CD4-positive, alpha-beta T cell treated with Interleukin-17A for 1 hour (primary cell): ENCODE measurements around the gene AP3B2.
"Not testable (repeated sequence)": the region's sequence is repeated elsewhere in the genome, so short reads cannot be mapped to it uniquely, and the experiment has no call there.

Experiments
- DNase-seq: peaks from one replicate; pipeline ENCODE4 v3.0.0-alpha.2; 2020

Gene AP3B2, protein sequence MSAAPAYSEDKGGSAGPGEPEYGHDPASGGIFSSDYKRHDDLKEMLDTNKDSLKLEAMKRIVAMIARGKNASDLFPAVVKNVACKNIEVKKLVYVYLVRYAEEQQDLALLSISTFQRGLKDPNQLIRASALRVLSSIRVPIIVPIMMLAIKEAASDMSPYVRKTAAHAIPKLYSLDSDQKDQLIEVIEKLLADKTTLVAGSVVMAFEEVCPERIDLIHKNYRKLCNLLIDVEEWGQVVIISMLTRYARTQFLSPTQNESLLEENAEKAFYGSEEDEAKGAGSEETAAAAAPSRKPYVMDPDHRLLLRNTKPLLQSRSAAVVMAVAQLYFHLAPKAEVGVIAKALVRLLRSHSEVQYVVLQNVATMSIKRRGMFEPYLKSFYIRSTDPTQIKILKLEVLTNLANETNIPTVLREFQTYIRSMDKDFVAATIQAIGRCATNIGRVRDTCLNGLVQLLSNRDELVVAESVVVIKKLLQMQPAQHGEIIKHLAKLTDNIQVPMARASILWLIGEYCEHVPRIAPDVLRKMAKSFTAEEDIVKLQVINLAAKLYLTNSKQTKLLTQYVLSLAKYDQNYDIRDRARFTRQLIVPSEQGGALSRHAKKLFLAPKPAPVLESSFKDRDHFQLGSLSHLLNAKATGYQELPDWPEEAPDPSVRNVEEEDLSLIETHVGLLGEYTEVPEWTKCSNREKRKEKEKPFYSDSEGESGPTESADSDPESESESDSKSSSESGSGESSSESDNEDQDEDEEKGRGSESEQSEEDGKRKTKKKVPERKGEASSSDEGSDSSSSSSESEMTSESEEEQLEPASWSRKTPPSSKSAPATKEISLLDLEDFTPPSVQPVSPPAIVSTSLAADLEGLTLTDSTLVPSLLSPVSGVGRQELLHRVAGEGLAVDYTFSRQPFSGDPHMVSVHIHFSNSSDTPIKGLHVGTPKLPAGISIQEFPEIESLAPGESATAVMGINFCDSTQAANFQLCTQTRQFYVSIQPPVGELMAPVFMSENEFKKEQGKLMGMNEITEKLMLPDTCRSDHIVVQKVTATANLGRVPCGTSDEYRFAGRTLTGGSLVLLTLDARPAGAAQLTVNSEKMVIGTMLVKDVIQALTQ

DNA sequence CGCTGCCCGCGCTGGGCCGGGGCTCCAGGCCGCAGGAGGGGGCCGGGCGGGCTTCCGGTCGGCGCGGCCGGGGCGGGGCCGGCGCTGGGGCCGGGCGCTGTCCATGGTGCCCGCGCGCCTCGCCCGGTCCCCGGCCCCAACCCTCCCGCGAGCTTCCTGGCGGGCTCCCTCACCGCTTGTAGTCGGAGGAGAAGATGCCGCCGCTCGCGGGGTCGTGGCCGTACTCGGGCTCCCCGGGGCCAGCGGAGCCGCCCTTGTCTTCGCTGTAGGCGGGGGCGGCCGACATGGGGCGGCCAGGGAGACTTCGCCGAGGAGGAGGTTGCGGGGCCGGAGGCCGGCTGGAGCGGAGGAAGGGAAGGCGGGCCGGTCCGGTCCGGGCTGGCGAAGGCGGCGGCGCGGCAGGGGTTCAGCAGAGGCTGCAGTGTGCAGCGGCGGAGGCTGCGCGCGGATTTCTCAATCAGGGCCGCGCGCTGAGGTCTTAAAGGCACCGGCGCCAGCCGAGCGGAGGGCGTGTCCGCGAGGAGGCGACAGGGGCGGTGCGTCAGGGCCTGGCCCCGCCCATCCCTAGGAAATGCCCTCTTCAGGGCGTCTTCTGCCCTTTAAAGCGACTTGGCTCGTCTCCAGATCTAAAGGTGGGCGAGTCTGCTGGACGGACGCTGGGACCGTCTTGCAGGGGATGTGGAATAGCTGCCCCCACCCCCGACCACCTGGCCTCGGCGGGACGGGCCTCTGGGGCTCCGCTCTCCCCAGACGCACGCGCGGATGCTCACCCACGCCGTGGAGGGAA lies at the start of gene AP3B2:
Gene AP3B2, minus strand, starts transcription at position 455 of the 787 bp plus-strand sequence. Its CDS starts 169 bp downstream, at position 286.
- DNase-seq = peak; percentile 72

DNA sequence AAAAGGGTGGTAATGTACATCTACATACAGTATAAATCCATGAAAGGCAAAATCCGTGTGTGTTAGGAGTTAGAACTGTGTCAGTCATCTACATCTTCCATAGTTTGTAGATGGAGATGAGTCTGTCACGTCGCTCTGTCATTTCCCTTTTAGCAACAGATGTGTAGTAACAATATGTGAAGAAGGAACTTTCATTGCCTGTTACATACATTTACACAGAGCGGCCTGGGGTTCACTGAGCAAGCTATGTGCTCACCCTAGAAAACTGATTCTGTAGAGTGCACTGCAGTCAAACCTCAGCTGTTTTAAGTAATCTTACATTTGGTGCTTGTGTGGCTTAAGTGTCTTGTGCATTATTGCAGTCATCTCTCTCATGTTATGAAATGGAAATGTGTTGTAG lies 41.6 kb upstream of the AP3B2 start:
- DNase-seq = no peak

DNA sequence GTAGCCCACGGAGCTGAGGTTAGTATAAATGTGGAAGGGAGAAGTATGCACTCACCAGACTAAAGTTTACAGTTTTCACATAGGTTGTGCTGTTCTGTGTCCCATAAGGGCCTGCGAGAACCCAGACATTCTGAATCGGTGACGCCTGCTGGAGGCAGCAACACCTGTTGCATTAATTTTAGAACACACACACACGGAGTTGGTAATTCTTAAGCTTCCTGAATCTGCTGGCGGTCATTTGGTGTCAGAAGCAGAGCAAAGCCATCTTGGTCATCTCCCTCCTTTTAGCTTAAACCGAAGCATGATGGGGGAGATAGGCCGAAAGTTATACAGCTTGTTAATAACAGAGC lies 41.1 kb upstream of the AP3B2 start:
- DNase-seq = peak; percentile 18

DNA sequence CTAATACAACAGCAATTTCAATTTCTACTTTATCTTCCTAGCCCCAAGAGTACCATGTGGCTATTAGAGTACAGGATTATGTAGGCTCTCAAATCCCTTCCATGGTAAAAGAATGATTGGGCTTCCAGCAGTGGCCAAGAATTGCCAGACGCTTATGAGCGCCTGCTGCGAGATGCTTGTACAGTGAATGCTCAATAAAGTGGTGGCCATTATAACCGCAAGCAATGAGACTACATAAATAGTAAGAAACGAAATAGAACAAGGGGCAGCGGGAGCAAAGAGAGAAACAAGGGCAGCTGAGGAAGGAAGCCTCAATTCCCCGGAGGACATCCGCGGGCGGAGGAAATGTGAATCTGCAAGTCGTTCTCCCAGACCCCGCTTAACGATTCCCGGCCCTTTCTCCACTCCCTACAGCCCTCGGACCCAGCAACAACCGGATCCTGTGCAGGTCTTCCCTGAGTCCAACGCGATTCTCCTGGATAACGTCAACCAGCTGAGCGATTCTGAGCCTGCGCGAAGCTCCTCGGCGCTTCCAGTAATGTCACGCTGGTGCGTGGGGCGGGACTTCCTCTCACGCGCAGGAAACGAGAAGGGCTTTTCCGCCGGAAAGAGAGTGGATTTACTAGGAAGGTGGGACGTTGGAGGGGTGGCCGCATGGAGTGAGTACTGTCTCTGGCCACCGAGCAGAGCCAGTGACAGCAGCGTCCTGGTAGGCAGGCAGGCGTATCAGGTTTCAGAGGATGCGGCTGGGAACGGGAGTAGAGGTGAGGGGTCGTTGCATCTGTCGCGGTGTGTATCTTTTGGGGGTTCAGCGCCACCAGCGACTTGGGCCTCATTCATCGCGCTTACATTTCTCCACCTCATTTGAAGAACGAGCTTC lies 40.5 kb upstream of the AP3B2 start:
- peak; percentile 84 for DNase-seq

DNA sequence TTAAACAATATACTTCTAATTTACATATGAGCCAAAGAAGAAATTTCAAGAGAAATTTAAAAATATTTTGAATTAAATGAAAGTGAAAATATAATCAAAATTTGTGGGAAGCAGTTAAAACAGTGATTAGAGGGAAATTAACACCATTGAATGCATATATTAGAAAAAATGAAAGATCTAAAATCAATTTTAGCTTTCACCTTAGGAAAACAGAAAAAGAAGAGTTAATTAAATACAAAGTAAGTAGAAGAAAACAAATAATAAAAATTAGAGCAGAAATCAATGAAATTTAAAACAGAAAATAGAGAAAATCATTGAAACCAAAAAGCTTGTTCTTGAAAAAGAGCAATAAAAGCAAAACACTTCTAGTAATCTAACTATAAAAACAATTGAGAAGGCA lies 38.6 kb upstream of the AP3B2 start:
- DNase-seq = no peak

DNA sequence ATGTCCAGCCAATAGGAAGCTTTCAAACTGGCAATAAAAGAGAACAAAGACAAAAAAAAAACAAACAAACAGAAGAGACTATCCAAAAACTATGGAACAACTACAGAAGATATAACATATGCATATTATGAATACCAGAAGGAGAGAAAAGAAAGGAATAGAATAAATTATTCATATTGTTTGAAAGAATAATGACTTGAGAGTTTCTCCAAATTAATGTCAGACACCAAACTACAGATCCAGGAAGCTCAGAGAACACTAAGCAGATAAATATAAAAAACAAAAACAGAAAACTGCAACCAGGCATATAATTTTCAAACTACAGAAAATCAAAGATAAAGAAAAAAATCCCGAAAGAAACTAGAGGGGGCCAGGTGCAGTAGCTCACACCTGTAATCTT lies 34.1 kb upstream of the AP3B2 start:
- no peak for DNase-seq

DNA sequence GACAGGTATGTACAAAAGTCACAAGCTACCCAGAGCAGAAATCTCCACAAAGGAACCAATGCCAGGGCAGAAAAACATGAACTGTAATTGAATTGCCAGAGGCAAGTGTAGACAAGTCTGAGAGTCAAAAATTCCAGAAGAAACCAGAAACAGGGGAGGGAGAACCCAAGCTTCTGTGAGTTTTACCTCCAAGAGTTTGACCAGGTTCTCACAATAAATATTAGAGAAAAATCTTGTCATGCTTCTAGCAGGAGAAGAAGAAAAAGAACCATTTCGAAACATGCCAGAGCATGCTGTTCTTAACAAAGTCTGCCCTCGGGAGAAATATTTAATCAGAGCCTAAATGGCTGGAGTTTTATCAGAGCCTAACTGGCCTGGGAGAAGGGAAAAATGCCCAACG lies 32.5 kb upstream of the AP3B2 start:
- DNase-seq = no peak

DNA sequence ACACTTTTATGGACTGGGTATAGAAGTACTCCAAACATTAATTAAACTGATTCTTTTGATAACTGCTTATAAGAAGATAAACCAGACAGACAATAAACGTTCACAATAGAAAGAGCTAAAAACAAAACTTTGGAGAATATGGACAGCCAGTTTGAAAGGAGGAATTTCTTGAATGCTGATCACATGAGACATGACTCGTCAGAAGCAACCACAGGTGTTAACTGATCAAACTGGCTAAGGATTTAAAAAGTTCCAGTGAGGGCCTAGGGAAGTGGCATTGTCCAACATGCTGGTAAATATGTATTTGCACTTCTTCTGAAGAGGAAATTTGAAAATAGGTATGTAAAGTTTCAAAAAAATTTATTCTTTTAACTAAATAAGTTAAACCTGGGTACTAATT lies 29.4 kb upstream of the AP3B2 start:
- no peak for DNase-seq

DNA sequence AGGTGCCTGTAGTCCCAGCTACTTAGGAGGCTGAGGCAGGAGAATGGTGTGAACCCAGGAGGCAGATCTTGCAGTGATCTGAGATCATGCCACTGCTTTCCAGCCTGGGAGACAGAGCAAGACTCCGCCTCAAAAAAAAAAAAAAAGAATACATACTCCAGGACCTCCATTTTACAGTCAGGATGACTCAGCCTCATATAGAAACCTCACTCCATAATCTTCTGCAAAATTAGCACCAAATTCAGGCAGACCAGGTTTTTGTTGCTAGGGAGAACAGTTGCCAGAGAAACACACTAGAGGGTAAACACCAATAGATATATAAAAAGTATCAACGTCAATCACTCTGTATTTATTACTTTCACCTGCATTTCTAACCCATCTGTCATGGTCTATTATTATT lies 28.3 kb upstream of the AP3B2 start:
- DNase-seq = no peak

DNA sequence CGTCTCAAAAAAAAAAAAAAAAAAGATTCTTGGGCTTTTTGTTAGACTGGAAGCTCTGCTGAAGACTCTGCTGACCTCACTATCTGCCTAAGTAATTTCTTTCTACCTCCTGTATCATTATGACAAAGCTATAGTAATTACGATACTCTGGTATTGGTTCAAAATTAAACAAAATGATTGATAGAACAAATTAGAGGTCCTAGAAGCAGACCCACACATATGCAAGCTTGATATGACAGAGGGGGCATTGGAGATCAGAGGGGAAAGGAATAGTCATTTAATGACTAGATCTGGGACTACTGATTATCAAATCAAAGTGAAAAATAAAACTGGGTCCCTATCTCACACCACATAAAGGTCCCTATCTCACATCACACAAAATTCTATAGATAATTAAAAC lies 21.9 kb upstream of the AP3B2 start:
- DNase-seq = no peak

DNA sequence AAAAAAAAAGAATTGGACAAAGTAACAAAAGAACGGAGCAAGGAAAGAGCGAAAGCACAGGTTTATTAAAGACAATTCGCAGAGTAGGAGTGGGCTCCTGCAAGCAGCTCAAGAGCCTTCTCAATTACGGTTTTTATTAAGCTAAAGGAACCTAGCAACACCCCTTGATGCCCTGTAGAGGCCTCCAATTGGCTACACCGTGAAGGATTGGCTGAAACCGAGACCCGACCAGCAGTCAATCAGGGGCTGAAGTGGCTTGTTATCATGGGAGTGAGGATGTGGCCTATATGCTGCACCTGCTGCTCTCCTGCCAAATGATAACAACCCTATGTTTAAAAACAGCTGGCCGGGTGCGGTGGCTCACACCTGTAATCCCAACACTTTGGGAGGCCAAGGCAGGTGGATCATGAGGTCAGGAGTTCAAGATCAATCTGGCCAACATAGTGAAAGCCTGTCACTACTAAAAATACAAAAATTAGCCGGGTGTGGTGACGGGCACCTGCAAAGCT lies 20.4 kb upstream of the AP3B2 start:
- DNase-seq = no peak

DNA sequence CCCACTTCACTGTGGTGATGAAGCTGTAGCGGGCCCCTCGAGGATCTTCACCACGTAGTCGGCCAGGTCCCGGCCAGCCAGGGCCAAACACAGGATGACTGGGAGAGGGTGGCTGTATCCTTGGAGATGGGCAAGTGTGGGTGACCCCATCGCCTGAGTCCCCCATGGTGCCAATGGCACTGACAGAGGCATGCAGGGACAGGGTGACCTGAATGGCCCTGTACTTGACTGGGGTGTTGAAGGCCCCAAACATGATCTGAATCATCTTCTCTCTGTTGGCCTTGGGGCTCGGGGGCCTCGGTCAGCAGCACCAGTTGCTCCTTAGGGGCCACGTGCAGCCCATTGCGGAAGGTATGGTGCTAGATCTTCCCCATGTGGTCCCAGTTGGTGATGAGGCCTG lies 17.1 kb upstream of the AP3B2 start:
- no peak for DNase-seq

DNA sequence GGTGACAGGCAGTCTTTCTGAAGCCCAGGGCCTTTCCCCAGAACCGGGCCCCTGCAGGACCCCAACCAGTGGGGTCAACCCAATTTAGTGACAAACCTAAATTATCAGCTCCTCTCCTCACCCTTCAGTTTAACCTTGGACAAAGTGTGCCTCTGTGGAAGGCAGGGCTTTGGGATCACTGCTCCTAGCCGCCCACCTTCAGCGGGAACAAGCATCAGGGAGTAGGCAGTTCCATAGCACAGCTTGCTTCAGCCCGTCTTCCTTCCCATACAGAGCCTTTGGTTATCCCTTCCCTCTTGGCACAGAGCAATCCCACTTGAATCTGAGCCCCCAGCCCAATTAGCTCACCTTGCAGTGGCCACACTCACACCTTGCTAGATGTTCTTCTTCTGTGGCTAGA lies 5.3 kb upstream of the AP3B2 start:
- no peak for DNase-seq

DNA sequence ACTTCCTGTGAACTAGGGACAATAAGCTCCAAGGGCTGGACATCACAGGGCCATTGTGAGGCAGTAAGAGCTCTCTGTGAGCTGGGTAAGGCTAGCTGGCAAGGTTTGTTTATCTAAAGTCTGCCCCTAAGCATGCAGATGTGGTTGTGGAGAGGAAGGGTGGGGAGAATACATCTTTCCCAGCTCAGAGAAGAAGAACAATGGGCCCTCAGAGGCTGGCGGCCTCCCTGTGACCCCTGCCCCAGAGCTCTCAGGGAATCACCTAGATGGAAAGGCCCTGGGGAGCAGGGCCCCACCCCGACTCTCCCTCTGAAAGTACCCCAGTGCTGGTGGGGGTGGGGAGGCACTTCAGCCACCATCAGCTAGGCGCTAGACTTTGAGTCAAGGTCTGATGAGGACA lies 4.3 kb upstream of the AP3B2 start:
- no peak for DNase-seq

DNA sequence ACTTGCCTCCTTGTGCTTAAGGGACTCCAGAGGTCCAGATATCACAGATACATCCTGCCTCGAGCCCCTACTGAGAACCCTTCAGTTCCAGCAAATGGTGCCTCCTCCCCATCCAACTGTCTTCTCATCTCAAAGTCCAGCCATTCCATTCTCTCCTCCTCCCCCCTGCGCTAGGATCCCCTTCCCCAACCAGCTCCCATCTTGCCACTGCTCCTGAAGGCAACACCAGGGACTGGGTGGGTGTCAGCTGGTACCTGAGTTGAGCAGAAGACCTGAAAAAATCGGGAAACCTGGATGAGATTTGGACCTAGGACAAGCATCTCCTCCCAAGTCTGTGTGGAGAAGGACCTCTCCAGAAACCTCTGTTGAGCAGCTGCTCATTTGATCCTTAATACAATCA lies 2.4 kb upstream of the AP3B2 start:
- DNase-seq = no peak

DNA sequence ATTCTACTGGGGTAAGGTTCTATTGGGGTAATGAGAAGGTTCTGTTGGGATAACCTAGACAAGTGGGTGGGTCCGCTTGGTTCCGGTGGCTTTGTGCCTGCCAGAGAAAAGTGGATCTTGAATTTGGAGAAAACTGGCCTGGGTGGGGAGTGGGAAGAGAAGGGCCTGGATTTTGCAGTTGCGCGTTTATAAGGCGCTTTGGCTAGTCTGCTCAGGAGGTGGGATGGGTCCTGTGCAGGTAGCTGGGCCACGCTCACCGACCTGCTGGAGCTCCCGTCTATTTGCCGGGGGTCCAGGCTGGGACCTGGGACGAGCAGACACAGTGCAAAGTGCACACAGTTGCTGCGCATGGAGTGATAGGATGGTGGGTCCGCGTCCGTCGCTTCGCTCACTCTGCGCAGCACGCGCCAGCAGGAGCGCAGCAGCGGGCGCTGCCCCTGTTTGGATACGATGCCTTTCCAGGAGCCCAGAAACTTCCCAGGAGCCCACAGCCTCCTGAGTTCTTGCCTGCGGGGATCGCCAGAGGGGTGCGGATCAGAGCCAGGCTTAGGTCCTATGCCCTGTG lies 1.3 kb upstream of the AP3B2 start:
- DNase-seq = no peak

DNA sequence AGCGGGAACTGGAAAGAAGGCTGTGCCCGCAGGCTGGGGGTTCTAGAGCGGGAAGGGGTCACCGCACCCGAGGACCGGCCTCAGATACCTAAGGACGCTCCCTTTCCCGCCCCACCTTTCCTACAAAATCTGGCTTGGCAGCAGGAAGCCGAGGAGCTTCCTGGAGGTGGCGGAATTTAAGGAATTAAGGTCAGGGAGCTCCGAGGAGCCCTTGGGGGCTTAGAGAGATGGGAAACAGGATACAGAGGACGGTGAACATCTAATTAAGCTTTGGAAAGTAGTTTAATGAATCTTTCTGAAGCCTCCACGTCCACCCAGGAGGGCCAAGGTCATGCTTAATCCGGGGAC lies 507 bp upstream of the AP3B2 start:
- no peak for DNase-seq

DNA sequence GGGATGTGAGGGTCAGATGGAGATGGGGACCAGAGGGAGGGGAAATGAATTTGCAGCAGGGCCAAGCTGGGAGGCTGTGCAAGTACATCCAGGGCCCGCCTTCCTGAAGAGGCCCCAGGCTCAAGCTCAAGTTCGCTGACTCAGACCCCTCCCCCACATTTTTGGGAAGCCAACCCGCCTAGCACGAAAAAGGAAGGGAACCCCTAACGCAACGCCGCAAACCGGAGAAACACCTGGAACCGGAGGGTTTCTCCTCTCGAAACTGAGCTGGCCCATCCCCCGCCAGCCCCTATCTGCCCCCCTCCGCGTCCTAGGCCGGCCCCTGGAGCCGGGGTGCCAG lies 624 bp downstream of the AP3B2 start:
- no peak for DNase-seq

DNA sequence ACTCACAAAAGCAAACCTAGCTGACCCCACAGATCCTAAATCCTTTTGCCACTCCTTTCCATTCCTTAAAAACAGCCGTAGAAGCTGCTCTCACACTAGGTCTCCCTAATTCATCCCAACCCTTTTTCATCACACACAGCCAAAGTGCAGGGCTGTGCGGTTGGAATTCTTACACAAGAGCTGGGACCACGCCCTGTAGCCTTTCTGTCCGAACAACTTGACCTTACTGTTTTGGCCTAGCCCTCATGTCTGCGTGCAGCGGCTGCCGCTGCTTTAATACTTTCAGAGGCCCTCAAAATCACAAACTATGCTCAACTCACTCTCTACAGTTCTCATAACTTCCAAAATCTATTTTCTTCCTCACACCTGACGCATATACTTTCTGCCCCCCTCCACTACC lies 3.8 kb downstream of the AP3B2 start:
- not testable (repeated sequence) for DNase-seq

DNA sequence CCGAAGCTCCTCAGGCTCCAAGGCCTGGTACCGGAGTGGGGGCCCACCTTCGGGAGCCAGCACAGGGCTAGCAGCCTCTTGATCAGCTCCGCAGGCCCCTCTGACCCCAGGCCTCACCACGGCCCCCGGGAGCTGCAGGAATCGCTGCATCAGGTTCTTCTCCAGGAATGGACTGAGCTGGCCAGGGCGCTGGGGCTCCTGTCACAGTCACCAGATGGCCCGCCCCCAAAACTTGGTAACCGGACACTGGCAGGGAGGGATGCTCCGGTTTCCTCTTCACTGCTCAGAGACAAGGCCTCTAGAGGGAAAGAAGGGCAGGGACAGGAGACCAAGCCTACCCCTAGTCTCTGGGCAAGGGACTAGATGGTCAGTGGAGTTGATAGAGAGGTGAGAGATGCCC lies 9.9 kb downstream of the AP3B2 start:
- no peak for DNase-seq

DNA sequence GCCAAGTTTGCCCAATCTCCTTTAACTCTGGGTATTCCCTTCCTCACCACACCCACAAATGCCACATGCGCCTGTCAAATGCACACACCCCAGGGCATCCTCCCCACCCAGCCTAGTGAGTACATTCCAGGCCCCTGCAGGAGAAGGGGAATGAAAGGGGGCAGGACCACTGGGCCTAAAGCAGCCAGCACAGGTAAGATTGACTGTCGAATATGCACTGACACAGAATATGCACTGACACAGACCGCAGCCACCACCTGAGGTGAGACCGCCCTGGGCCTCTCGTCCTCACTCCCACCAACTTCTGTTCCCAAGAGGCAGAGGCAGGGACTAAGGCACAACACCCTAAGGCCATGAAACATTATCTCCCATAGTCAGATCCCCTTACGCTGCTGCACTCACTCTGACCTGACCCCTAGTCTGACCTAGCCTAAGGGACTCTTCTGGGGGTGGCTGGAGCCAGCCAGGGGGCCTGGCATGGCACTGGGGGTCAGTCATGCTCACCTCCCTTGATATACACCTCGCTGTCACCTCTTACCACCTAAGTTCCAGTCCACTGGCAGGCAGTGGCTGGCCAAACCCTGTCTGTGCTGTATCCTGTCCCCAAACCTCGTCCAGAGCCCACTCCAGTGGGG lies 10.8 kb downstream of the AP3B2 start:
- DNase-seq = no peak
